Stomach smooth muscle (tissue), 2 donors: Measurements from ENCODE around the gene KIAA1671.

Experiments
- H3K27ac ChIP-seq: one replicate; pipeline ENCODE4 v1.7.0; 2013; ENCODE audit warnings: mild to moderate bottlenecking, low read length, inconsistent platforms
- H3K27me3 ChIP-seq, 2 donors: one replicate each; pipeline ENCODE4 v1.7.0; 2013; ENCODE audit warnings: low read length in 2 of 2; ENCODE audit not compliant: insufficient read depth in 2 of 2, control insufficient read depth in 1 of 2
- H3K36me3 ChIP-seq, 2 donors: one replicate each; pipeline ENCODE4 v1.7.0; 2013; ENCODE audit warnings: low read length in 2 of 2; ENCODE audit not compliant: control insufficient read depth in 2 of 2, insufficient read depth in 2 of 2
- H3K4me1 ChIP-seq: one replicate; pipeline ENCODE4 v1.7.0; 2013; ENCODE audit warnings: low read length; ENCODE audit not compliant: control insufficient read depth, insufficient read depth
- H3K4me3 ChIP-seq, 2 donors: one replicate each; pipeline ENCODE4 v1.7.0; 2013; ENCODE audit warnings: low read length in 2 of 2
- H3K9ac ChIP-seq, 2 donors: one replicate each; pipeline ENCODE4 v1.7.0; 2013; ENCODE audit warnings: low read length in 2 of 2, mild to moderate bottlenecking in 1 of 2
- H3K9me3 ChIP-seq, 2 donors: one replicate each; pipeline ENCODE4 v1.7.0; 2013; ENCODE audit warnings: low read length in 2 of 2; ENCODE audit not compliant: control insufficient read depth in 2 of 2
- donor health status: healthy.
- donor health status: Pancreatic carcinoma.

The KIAA1671 gene

GRCh38 chr22:24995649-24996180 lies 43.2 kb downstream of the KIAA1671 start:
- Histone ChIP-seq H3K4me3 (no peak overlapping the region), H3K4me1 (peaks cover 4% of the 10 kb centered on the region), H3K27me3 (no peaks in the 10 kb centered on the region), H3K9me3 (no peaks in the 10 kb centered on the region), H3K9ac (no peak overlapping the region), H3K36me3 (no peaks in the 10 kb centered on the region), H3K27ac (no peak overlapping the region)

- Histone ChIP-seq H3K27me3 (no peaks in the 10 kb centered on the region), H3K4me1 (peaks cover 4% of the 10 kb centered on the region), H3K9ac (no peak overlapping the region), H3K4me3 (no peak overlapping the region), H3K9me3 (no peaks in the 10 kb centered on the region), H3K36me3 (no peaks in the 10 kb centered on the region), H3K27ac (no peak overlapping the region)
Observed at GRCh38 chr22:24996420-24996952, 44.0 kb downstream of the KIAA1671 start.

- H3K9ac ChIP-seq, result no peak overlapping the region
- H3K9me3 ChIP-seq, result no peaks in the 10 kb centered on the region
- H3K36me3 ChIP-seq, result no peaks in the 10 kb centered on the region
- H3K27me3 ChIP-seq, result no peaks in the 10 kb centered on the region
- no peak overlapping the region for H3K4me3 ChIP-seq
- H3K27ac ChIP-seq, result no peak overlapping the region
- H3K4me1 ChIP-seq, result peaks cover 4% of the 10 kb centered on the region
Observed at GRCh38 chr22:24997023-24997422, 44.5 kb downstream of the KIAA1671 start.

- H3K4me1 ChIP-seq, result peaks cover 4% of the 10 kb centered on the region
- H3K27ac ChIP-seq, result no peak overlapping the region
- H3K9ac ChIP-seq, result no peak overlapping the region
- H3K27me3 ChIP-seq, result no peaks in the 10 kb centered on the region
- no peaks in the 10 kb centered on the region for H3K9me3 ChIP-seq
- no peak overlapping the region for H3K4me3 ChIP-seq
- H3K36me3 ChIP-seq, result no peaks in the 10 kb centered on the region
Observed at GRCh38 chr22:25000686-25001085, 48.2 kb downstream of the KIAA1671 start.

GRCh38 chr22:25002241-25002985 lies 49.9 kb downstream of the KIAA1671 start:
- H3K36me3 ChIP-seq, result no peaks in the 10 kb centered on the region
- H3K4me1 ChIP-seq, result no peaks in the 10 kb centered on the region
- no peak overlapping the region for H3K4me3 ChIP-seq
- H3K27ac ChIP-seq, result no peak overlapping the region
- H3K9me3 ChIP-seq, result no peaks in the 10 kb centered on the region
- no peaks in the 10 kb centered on the region for H3K27me3 ChIP-seq
- H3K9ac ChIP-seq, result no peak overlapping the region

GRCh38 chr22:25006354-25006753 lies 53.8 kb downstream of the KIAA1671 start:
- Histone ChIP-seq H3K27ac (no peak overlapping the region), H3K9me3 (no peaks in the 10 kb centered on the region), H3K27me3 (no peaks in the 10 kb centered on the region), H3K9ac (no peak overlapping the region), H3K36me3 (no peaks in the 10 kb centered on the region), H3K4me1 (no peaks in the 10 kb centered on the region), H3K4me3 (no peak overlapping the region)

- H3K4me3 ChIP-seq, result no peak overlapping the region
- H3K4me1 ChIP-seq, result no peaks in the 10 kb centered on the region
- no peak overlapping the region for H3K9ac ChIP-seq
- H3K27ac ChIP-seq, result no peak overlapping the region
- no peaks in the 10 kb centered on the region for H3K27me3 ChIP-seq
- H3K9me3 ChIP-seq, result no peaks in the 10 kb centered on the region
- no peaks in the 10 kb centered on the region for H3K36me3 ChIP-seq
Observed at GRCh38 chr22:25007444-25008106, 55.1 kb downstream of the KIAA1671 start.

GRCh38 chr22:25008666-25009065 lies 56.1 kb downstream of the KIAA1671 start:
- H3K27ac ChIP-seq, result no peak overlapping the region

GRCh38 chr22:25012741-25013143 lies 60.2 kb downstream of the KIAA1671 start:
- no peak overlapping the region for H3K27ac ChIP-seq
- no peak overlapping the region for H3K4me3 ChIP-seq
- H3K4me1 ChIP-seq, result no peaks in the 10 kb centered on the region
- no peaks in the 10 kb centered on the region for H3K9me3 ChIP-seq
- no peak overlapping the region for H3K9ac ChIP-seq
- no peaks in the 10 kb centered on the region for H3K27me3 ChIP-seq
- H3K36me3 ChIP-seq, result no peaks in the 10 kb centered on the region

More at GRCh38 chr22:25008666-25009065, 56.1 kb downstream of the KIAA1671 start:
- no peak overlapping the region for H3K9ac ChIP-seq
- no peaks in the 10 kb centered on the region for H3K4me1 ChIP-seq
- no peak overlapping the region for H3K4me3 ChIP-seq
- no peaks in the 10 kb centered on the region for H3K9me3 ChIP-seq
- no peaks in the 10 kb centered on the region for H3K27me3 ChIP-seq
- H3K36me3 ChIP-seq, result no peaks in the 10 kb centered on the region

- Histone ChIP-seq H3K4me1 (no peaks in the 10 kb centered on the region), H3K9me3 (no peaks in the 10 kb centered on the region), H3K36me3 (no peaks in the 10 kb centered on the region), H3K27ac (no peak overlapping the region), H3K27me3 (no peaks in the 10 kb centered on the region), H3K4me3 (no peak overlapping the region), H3K9ac (no peak overlapping the region)
Observed at GRCh38 chr22:25013607-25014006, 61.1 kb downstream of the KIAA1671 start.
